ENCODE measurements around the gene CHAC1.

CHAC1 gene

GRCh38 chr15:40991355-40991754 lies 38.1 kb downstream of the CHAC1 start:
- DNase-seq: no peak

GRCh38 chr15:40992241-40992741 lies 39.0 kb downstream of the CHAC1 start:
- DNase-seq: no peak

- no peak for DNase-seq
These were observed 39.6 kb downstream of the CHAC1 start for GRCh38 chr15:40992825-40993224.

DNA sequence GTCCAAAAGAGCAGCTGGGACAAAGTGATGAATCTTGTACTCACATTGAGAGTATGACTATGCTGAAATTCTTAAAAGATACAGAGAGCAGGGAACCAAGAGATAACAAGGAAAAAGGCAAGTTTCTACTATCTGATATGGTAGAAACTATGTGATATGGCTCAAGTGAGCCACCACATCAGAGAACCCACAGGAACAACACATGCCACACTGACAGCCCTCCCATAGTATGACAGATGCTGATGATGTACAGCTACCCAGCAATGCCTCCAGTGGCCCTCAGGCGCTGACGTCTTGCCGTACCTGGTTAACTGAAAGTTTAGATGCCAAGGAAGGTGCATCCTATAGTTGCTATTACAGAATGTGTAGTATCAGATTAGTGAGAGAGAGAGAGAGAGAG lies 42.4 kb downstream of the CHAC1 start:
- DNase-seq: no peak

- DNase-seq: no peak
These were observed 45.9 kb downstream of the CHAC1 start for GRCh38 chr15:40999190-40999589.

GRCh38 chr15:41001524-41002214 lies 48.4 kb downstream of the CHAC1 start:
- no peak for DNase-seq

DNA sequence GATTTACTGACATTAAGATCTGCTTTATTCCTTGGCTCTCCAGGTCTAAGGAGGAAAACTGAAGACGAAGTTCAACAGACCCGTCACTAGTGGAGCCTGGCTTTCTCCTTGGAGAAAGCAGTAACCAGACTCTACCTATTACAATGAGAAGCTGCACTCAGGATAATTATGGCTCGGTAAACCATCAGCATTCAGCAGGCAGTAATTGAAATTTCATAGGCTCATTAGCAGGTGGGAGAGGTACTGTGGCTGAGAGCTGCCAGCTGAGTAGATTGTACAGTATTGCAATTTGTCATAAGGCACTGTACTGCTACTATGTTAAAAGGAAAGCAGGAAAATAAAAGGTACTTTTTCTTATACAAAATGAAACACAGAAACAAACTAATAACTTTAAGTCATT lies 51.2 kb downstream of the CHAC1 start:
- DNase-seq: no peak

All from NCI-H187 treated with DMSO at 0.1 percent for 48 hours (cell line).